Hepatocyte (in vitro differentiated cells): Measurements from ENCODE around the gene C10orf95. TPM values are rescaled to one million over a fixed set of nuclear protein-coding genes. Genes with fewer than 3 reads are reported as not detected.

Source experiments
- DNase-seq: peaks from one replicate; pipeline ENCODE4 v3.0.0-alpha.2; 2016; ENCODE audit warnings: low spot score
- H2AFZ ChIP-seq: fragments of 200-600 bp; sonication (generic); 2 replicates; pipeline ENCODE4 v1.6.0; 2016; ENCODE audit warnings: antibody characterized with exemption, mild to moderate bottlenecking
- H3K27ac ChIP-seq: fragments of 200-600 bp; sonication (generic); 2 replicates; pipeline ENCODE4 v1.5.1; 2016; ENCODE audit warnings: mild to moderate bottlenecking
- H3K27me3 ChIP-seq: fragments of 200-600 bp; sonication (generic); 2 replicates; pipeline ENCODE4 v1.6.1; 2016
- H3K36me3 ChIP-seq: fragments of 200-600 bp; sonication (generic); replicated peaks from 2 replicates; pipeline ENCODE4 v1.5.1; 2016; ENCODE audit warnings: low read depth; ENCODE audit not compliant: insufficient read depth
- H3K4me1 ChIP-seq: fragments of 200-600 bp; sonication (generic); 2 replicates; pipeline ENCODE4 v1.5.1; 2016; ENCODE audit warnings: mild to moderate bottlenecking, moderate library complexity; ENCODE audit not compliant: insufficient read depth
- H3K4me2 ChIP-seq: fragments of 200-600 bp; sonication (generic); 2 replicates; pipeline ENCODE4 v1.6.0; 2016
- H3K4me3 ChIP-seq: fragments of 200-600 bp; sonication (generic); 2 replicates; pipeline ENCODE4 v1.5.1; 2016; ENCODE audit warnings: mild to moderate bottlenecking
- H3K79me2 ChIP-seq: fragments of 200-600 bp; sonication (generic); 2 replicates; pipeline ENCODE4 v1.6.0; 2017; ENCODE audit warnings: mild to moderate bottlenecking
- H3K9me2 ChIP-seq: fragments of 200-600 bp; sonication (generic); replicated peaks from 2 replicates; pipeline ENCODE4 v1.6.0; 2017; ENCODE audit warnings: mild to moderate bottlenecking; ENCODE audit not compliant: insufficient read depth
- H3K9me3 ChIP-seq: fragments of 200-600 bp; sonication (generic); 2 replicates; pipeline ENCODE4 v1.5.1; 2016; ENCODE audit warnings: low read depth, mild to moderate bottlenecking
- H4K20me1 ChIP-seq: fragments of 200-600 bp; sonication (generic); 2 replicates; pipeline ENCODE4 v1.6.0; 2016; ENCODE audit warnings: mild to moderate bottlenecking; ENCODE audit not compliant: insufficient read depth, poor library complexity, severe bottlenecking
- EZH2 ChIP-seq: fragments of 200-600 bp; sonication (generic); IDR thresholded peaks from 2 replicates; pipeline ENCODE4 v1.6.1; 2016; ENCODE audit warnings: antibody characterized with exemption, mild to moderate bottlenecking, borderline replicate concordance
- EZH2phosphoT487 ChIP-seq: fragments of 200-600 bp; sonication (generic); IDR thresholded peaks from one replicate; pipeline ENCODE4 v1.6.1; 2018; ENCODE audit warnings: antibody characterized with exemption, mild to moderate bottlenecking, low read depth, moderate library complexity; ENCODE audit not compliant: unreplicated experiment, severe bottlenecking
- WGBS: methylation state at CpG from one replicate; pipeline ENCODE4 v1.1.6; 2016; ENCODE audit warnings: low lambda C conversion rate; ENCODE audit errors: missing lambda C conversion rate; 5-methylcytosine and 5-hydroxymethylcytosine counted together
- polyA plus RNA-seq: library from polyadenylated mRNA; unstranded; fragments of >200 nt; fragmentation: Nextera tagmentation; extraction: Ambion mirVana; gene quantifications from 2 replicates; pipeline ENCODE4 v1.2.1, GENCODE V29; 2016
- total RNA-seq: library from RNA; depleted of rRNA; stranded (reverse); fragments of >200 nt; gene quantifications from 2 replicates; pipeline ENCODE4 v1.2.3, GENCODE V29; 2014
- TF ChIP-seq, protein P1 (sequence below): fragments of 200-600 bp; sonication (generic); IDR thresholded peaks from 2 replicates; pipeline ENCODE4 v1.5.1; 2016; ENCODE audit warnings: antibody characterized with exemption, mild to moderate bottlenecking; ENCODE audit not compliant: poor library complexity

The C10orf95 gene
- total and polyA plus RNA-seq, 2 experiments from 2014 or later, result 5.2 to 7.7 TPM

DNA sequence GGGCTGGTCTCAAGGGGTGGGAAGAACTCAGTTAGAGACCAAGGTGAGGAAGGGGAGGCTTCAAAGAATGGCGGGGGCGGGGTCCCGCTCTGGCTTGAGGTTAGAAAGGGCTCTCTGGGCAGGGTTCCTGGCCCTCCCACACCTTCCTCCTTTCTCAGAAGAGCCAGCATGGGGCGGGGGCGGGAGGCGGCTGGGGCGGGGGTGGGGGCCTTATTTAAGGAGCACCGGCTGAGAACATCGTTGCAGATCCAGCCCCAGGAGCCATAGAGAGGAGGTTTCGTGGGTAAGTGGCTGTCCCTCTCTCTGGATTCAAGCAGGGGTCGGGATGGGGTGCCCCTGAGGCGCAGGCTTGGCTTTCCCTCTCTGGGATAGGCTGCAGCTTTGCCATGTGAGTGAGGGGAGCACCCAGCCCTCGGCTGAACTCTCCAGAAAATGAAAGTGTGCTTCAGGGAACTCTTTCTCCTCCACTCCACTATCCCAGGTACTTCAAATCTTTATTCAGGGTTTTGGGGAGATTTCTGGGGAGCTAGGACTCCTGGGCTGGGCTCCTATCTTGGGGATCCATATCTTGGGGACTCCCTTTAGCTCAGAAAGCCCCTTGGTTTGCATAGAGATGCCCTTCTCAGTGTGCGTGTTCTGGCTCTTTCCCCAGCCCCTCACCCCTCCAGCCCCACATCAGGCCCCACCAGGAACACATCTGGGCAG, 15.7 kb downstream of the C10orf95 start:
- DNase-seq, result peak; percentile 13
- Histone ChIP-seq H3K4me1 (peaks cover 27% of the 10 kb centered on the region), H3K9me3 (no peaks in the 10 kb centered on the region), H3K79me2 (peaks cover 11% of the 10 kb centered on the region), H3K36me3 (no peaks in the 10 kb centered on the region), H3K4me3 (no peak overlapping the region), H2AFZ (peak overlapping the region; percentile 74), H3K27ac (peak overlapping the region; percentile 90), H3K4me2 (peak overlapping the region; percentile 71), H3K9me2 (no peaks in the 10 kb centered on the region), H3K27me3 (no peaks in the 10 kb centered on the region), H4K20me1 (no peaks in the 10 kb centered on the region)
- 11% methylated on average over 7 of the region's 14 CpGs for WGBS
- TF ChIP-seq EZH2 (no peak), EZH2phosphoT487 (no peak)
- TF ChIP-seq, protein P1, sequence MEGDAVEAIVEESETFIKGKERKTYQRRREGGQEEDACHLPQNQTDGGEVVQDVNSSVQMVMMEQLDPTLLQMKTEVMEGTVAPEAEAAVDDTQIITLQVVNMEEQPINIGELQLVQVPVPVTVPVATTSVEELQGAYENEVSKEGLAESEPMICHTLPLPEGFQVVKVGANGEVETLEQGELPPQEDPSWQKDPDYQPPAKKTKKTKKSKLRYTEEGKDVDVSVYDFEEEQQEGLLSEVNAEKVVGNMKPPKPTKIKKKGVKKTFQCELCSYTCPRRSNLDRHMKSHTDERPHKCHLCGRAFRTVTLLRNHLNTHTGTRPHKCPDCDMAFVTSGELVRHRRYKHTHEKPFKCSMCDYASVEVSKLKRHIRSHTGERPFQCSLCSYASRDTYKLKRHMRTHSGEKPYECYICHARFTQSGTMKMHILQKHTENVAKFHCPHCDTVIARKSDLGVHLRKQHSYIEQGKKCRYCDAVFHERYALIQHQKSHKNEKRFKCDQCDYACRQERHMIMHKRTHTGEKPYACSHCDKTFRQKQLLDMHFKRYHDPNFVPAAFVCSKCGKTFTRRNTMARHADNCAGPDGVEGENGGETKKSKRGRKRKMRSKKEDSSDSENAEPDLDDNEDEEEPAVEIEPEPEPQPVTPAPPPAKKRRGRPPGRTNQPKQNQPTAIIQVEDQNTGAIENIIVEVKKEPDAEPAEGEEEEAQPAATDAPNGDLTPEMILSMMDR, result no peak

DNA sequence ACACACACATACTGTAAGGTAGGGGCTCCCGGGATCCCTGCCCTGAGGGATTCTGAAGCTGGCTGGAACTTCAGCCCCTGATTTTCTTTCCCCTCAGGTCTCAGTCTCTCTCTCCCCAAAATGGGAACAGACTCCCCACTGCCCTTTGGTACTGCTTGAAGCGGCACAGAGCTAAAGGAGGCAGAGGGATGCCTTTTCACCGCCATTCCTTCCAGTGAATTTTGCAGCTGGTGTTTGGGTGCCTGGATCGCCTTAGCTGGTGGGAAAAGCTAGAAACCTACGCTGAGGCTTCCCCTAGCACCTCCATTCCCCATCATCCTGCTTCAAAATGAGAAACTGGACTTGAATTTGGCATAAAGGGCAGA, 16.2 kb downstream of the C10orf95 start:
- Histone ChIP-seq H3K9me3 (no peaks in the 10 kb centered on the region), H3K79me2 (peaks cover 16% of the 10 kb centered on the region), H3K4me2 (peak overlapping the region; percentile 71), H3K27ac (peak overlapping the region; percentile 90), H3K9me2 (no peaks in the 10 kb centered on the region), H3K4me3 (no peak overlapping the region), H3K27me3 (no peaks in the 10 kb centered on the region), H2AFZ (peak overlapping the region; percentile 74), H4K20me1 (no peaks in the 10 kb centered on the region), H3K36me3 (no peaks in the 10 kb centered on the region), H3K4me1 (peaks cover 27% of the 10 kb centered on the region)
- TF ChIP-seq EZH2, result no peak
- peak; percentile 3 for DNase-seq
- 47% methylated on average over 5 of the region's 5 CpGs for WGBS

DNA sequence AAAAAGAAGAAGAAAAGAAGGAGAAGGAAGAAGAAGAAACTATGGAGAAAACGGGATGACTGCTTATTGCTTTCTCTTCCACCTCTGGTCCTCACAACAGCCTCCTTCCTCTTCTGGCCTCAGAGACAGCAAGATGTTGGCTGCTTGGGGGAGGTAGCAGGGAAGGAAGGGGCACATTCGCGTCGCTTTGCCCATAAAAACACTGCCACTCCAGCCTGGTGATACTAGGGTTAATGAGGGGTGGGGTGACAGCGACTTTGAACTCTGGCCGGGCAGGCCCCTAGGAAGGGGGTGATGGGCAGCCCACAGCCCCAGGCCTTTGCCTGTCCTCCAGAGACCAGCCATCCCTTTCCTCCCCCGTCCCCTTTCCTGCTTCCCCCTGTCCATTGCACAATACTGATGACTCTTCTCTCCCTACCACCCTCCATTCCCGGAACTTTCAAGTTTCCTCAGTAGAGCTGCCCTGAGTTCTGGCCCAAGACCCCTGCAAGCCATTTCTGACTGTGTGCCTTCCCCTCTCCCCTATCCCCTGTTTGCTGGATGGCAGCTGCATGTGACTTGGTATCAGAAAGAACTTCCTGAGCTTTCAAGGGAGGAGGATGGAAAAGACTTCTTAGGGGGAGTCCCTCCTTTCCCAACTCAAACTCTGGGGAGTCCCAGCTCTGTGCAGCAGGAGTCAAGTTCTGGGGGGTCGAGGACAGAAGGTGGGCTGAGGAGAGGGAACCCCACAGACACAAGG, 16.8 kb downstream of the C10orf95 start:
- Histone ChIP-seq H3K4me2 (peak overlapping the region; percentile 71), H2AFZ (peak overlapping the region; percentile 74), H3K27me3 (no peaks in the 10 kb centered on the region), H3K79me2 (peaks cover 16% of the 10 kb centered on the region), H4K20me1 (no peaks in the 10 kb centered on the region), H3K9me3 (no peaks in the 10 kb centered on the region), H3K4me1 (peaks cover 27% of the 10 kb centered on the region), H3K36me3 (no peaks in the 10 kb centered on the region), H3K9me2 (no peaks in the 10 kb centered on the region), H3K27ac (peak overlapping the region; percentile 90), H3K4me3 (no peak overlapping the region)
- TF ChIP-seq EZH2phosphoT487 (no peak), EZH2 (no peak)
- TF ChIP-seq, protein P1, result no peak
- DNase-seq, result peak; percentile 66
- WGBS, result 33% methylated on average over 9 of the region's 9 CpGs

DNA sequence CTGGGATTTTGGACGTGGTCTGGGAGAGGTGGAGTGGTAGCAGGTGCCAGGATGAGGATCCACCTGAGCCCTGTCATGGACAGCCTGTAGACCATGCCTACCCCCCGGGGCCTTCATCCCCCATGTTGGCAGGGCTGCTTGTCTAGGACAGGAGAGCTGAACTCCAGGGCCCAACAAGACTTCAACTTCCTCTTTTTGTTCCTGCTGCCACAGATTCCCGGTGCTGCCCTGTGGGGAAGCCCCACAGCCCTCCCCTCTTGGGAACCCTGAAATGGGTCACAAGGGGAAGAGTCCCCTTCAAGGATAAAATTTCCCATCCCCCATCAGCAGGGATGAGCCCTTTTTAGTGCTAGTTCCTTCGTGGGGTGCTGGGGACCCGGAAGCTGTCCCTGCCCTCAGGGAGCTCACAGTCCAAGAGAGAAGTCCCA, 17.7 kb downstream of the C10orf95 start:
- no peaks in the 10 kb centered on the region for H4K20me1 ChIP-seq
- H3K36me3 ChIP-seq, result no peaks in the 10 kb centered on the region
- H3K9me3 ChIP-seq, result no peaks in the 10 kb centered on the region
- H2AFZ ChIP-seq, result no peak overlapping the region
- DNase-seq, result peak; percentile 3
- H3K4me2 ChIP-seq, result no peak overlapping the region
- TF ChIP-seq, protein P1, result no peak
- no peak for TF ChIP-seq EZH2phosphoT487
- TF ChIP-seq EZH2, result no peak
- WGBS, result 83% methylated on average over 5 of the region's 5 CpGs
- no peaks in the 10 kb centered on the region for H3K27me3 ChIP-seq
- H3K4me1 ChIP-seq, result peaks cover 27% of the 10 kb centered on the region
- H3K9me2 ChIP-seq, result no peaks in the 10 kb centered on the region
- H3K79me2 ChIP-seq, result peaks cover 16% of the 10 kb centered on the region
- H3K27ac ChIP-seq, result peak overlapping the region; percentile 23
- H3K4me3 ChIP-seq, result no peak overlapping the region
